Small intestine (tissue), 16 donors: ENCODE results near the gene WAPL. TPM values are rescaled to one million over a fixed set of nuclear protein-coding genes. Genes with fewer than 3 reads are reported as not detected.
"Not testable (repeated sequence)": the region's sequence is repeated elsewhere in the genome, so short reads cannot be mapped to it uniquely, and the experiment has no call there.

Experiments used
- DNase-seq, 2 donors: peaks; one replicate each; pipeline versions ENCODE4 v3.0.0 to v3.0.0-alpha.2; 2013
- FAIRE-seq: peaks from 2 replicates; lab custom pipeline; 2012; peaks lifted over from hg19 to GRCh38; lab: Jason Lieb, UNC
- H3K27ac ChIP-seq, 3 donors: one replicate each; pipeline ENCODE4 v1.5.1; 2013; ENCODE audit warnings: low read length in 2 of 3, mild to moderate bottlenecking in 2 of 3, control low read depth in 1 of 3, inconsistent platforms in 1 of 3, low read depth in 1 of 3, moderate library complexity in 1 of 3
- H3K27me3 ChIP-seq, 3 donors: one replicate each; pipeline ENCODE4 v1.6.1; 2013; ENCODE audit warnings: low read length in 3 of 3, inconsistent platforms in 1 of 3; ENCODE audit not compliant: control insufficient read depth in 3 of 3, insufficient read depth in 3 of 3
- H3K36me3 ChIP-seq, 3 donors: one replicate each; pipeline ENCODE4 v1.6.1; 2013; ENCODE audit warnings: low read length in 3 of 3, inconsistent platforms in 1 of 3, low read depth in 1 of 3, mild to moderate bottlenecking in 1 of 3, moderate library complexity in 1 of 3; ENCODE audit not compliant: control insufficient read depth in 3 of 3, insufficient read depth in 2 of 3
- H3K4me1 ChIP-seq, 3 donors: one replicate each; pipeline ENCODE4 v1.6.1; 2013; ENCODE audit warnings: low read length in 2 of 3, inconsistent platforms in 1 of 3, low read depth in 1 of 3, mild to moderate bottlenecking in 1 of 3, moderate library complexity in 1 of 3; ENCODE audit not compliant: control insufficient read depth in 3 of 3, insufficient read depth in 2 of 3
- H3K4me3 ChIP-seq, 3 donors: one replicate each; pipeline ENCODE4 v1.5.1; 2013; ENCODE audit warnings: low read length in 3 of 3, control low read depth in 1 of 3, inconsistent platforms in 1 of 3, low read depth in 1 of 3, mild to moderate bottlenecking in 1 of 3, moderate library complexity in 1 of 3
- H3K9me3 ChIP-seq, 2 donors: one replicate each; pipeline ENCODE4 v1.6.1; 2013; ENCODE audit warnings: low read depth in 1 of 2, low read length in 1 of 2; ENCODE audit not compliant: control insufficient read depth in 2 of 2, insufficient read depth in 1 of 2
- WGBS, 3 donors: extraction: QIAGEN DNeasy Blood & Tissue Kit; methylation state at CpG; one replicate each; pipeline ENCODE4 v1.1.7; 2013; 5-methylcytosine and 5-hydroxymethylcytosine counted together
- long read RNA-seq, 10 donors: transcript quantifications; one replicate each; lab custom pipeline, GENCODE V29; 2026
- polyA plus RNA-seq, 4 donors: library from polyadenylated mRNA; stranded (reverse) in 3 of 4; unstranded in 1 of 4; fragments of 200-250 nt in 3 of 4; fragments of 120-200 nt in 1 of 4; gene quantifications; one replicate each; pipeline versions ENCODE4 v1.2.1 to v1.2.3, GENCODE V29; 2013
- donor health status: healthy with polysubstance abuse.
- donor health status: control.
- donor health status: control.
- donor health status: Bipolar disorder and iron deficiency.
- donor health status: healthy.

The WAPL gene
- 10 to 100 TPM; 15.7 to 35.5 (median 18.4) TPM for polyA plus RNA-seq
- long read RNA-seq, donor 1, partial matches to known transcripts, result 11 of 11 reads
- long read RNA-seq, donor 1, other reads (novel, unspliced or antisense), result 0 of 11 reads
- long read RNA-seq, donor 2, partial matches to known transcripts, result 0 of 1 reads
- long read RNA-seq, donor 2, other reads (novel, unspliced or antisense), result 0 of 1 reads
- long read RNA-seq, donor 3, result 0 reads
- long read RNA-seq, donor 4, result 0 reads
- long read RNA-seq, donor 5, result 0 reads
- long read RNA-seq, donor 6, full-length matches to known transcripts, result 1 of 6 reads
- long read RNA-seq, donor 6, partial matches to known transcripts, result 5 of 6 reads
- long read RNA-seq, donor 6, other reads (novel, unspliced or antisense), result 0 of 6 reads
- long read RNA-seq, donor 7, result 0 reads
- long read RNA-seq, donor 8, result 0 reads
- long read RNA-seq, donor 9, result 0 reads
- long read RNA-seq, donor 10, partial matches to known transcripts, result 8 of 8 reads
- long read RNA-seq, donor 10, other reads (novel, unspliced or antisense), result 0 of 8 reads

DNA sequence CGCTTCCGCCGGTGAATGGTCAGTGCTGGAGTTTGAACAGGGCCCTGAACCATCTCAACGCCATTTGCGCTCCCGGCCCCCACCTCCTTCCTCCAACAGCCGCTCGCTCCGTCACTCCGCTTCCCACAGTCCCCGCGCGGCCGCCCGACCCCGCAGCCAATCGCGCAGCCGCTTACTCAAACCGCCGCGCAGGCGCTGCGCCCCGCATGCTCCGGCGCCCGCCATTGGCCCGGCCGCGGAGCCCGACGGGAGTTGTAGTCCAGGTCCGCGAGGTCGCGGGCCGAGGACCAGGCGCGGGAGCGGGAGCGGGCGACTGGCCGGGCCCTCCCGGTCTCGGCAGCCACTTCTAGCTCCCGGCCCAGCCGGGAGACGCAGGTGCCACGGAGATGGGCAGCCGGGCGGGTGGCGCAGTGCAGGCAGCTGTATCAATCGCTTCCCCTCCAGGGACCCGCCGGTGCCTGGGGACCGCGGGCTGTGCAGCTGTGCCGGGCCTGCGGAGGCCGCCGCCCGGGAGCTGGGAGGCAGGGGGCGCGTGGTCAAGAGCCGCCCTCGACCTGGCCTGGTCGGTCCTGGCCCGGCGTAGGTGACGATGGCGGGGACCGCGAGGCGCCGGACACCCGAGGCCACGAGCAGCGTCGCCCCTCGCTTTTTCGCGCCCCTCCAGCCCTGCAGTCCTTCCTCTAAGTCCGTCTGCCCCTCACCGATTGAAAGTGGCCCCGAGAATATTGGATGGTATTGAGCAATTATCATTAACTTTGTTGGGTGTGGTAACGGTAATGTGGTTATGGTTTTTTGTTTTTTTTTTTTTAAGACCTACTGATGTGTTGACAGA is at the start of gene WAPL:
Gene WAPL (minus strand): TSS at position 115 of the 832 bp plus-strand sequence. CDS start 3,723 bp downstream, outside the sequence.
- no peak for FAIRE-seq
- H3K4me1 ChIP-seq, result peaks cover 0 to 15% (median 2%) of the 10 kb centered on the region in 3 donors
- no peaks in the 10 kb centered on the region for H3K27me3 ChIP-seq
- peak within 1 kb of the TSS; percentile 91 to 98 (median 94) for H3K27ac ChIP-seq
- no peaks in the 10 kb centered on the region for H3K36me3 ChIP-seq
- peak within 1 kb of the TSS; percentile 66 to 99 (median 95) for H3K4me3 ChIP-seq
- no peaks in the 10 kb centered on the region for H3K9me3 ChIP-seq
- WGBS, 3 donors, result 0% methylated on average over 69 to 87 of the region's 87 CpGs
- DNase-seq, result peak; percentile 95 to 98

- Histone ChIP-seq H3K9me3 (peaks cover 0 to 14% of the 10 kb centered on the region in 2 donors), H3K36me3 (no peaks in the 10 kb centered on the region), H3K4me1 (peaks cover 0 to 5% (median 0%) of the 10 kb centered on the region in 3 donors), H3K27ac (no peak overlapping the region), H3K27me3 (no peaks in the 10 kb centered on the region), H3K4me3 (no peak overlapping the region)
- no peak for FAIRE-seq
- no peak for DNase-seq
These were observed 47.7 kb upstream of the WAPL start for GRCh38 chr10:86569335-86569734.

DNA sequence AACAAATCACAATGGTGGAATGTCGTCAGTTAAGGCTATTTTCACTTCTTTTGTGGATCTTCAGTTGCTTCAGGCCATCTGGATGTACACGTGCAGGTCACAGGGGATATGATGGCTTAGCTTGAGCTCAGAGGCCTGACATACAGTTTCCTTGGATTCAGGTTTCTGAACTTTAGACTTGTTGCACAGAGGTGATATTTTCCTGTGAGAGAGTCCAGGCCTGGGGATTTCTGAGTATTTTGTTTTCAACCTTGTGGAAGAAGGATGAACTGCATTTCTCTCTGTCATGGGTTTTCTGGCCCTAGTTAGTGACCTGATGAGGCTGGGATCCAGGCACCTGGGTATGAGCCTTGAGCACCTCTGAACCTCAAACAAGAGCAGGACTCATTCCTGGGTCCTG is 44.9 kb upstream of the WAPL start:
- not testable (repeated sequence) for H3K36me3 ChIP-seq, H3K27me3 ChIP-seq, H3K4me3 ChIP-seq, FAIRE-seq, H3K4me1 ChIP-seq
- Histone ChIP-seq H3K9me3 (peaks cover 0 to 11% of the 10 kb centered on the region in 2 donors), H3K27ac (peak overlapping the region in 1 of 3 donors; percentile 44)
- 25 to 61% (median 44%) methylated on average over 2 of the region's 2 CpGs for WGBS, 3 donors
- peak; percentile 18 to 59 for DNase-seq

GRCh38 chr10:86563338-86563737 is 41.7 kb upstream of the WAPL start:
- not testable (repeated sequence) for H3K36me3 ChIP-seq, H3K27me3 ChIP-seq, H3K4me3 ChIP-seq, H3K27ac ChIP-seq, FAIRE-seq, DNase-seq
- Histone ChIP-seq H3K9me3 (peaks cover 0 to 12% of the 10 kb centered on the region in 2 donors), H3K4me1 (peaks cover 0 to 12% (median 0%) of the 10 kb centered on the region in 3 donors)
- WGBS, 3 donors, result 71 to 77% (median 72%) methylated on average over 6 of the region's 6 CpGs

DNA sequence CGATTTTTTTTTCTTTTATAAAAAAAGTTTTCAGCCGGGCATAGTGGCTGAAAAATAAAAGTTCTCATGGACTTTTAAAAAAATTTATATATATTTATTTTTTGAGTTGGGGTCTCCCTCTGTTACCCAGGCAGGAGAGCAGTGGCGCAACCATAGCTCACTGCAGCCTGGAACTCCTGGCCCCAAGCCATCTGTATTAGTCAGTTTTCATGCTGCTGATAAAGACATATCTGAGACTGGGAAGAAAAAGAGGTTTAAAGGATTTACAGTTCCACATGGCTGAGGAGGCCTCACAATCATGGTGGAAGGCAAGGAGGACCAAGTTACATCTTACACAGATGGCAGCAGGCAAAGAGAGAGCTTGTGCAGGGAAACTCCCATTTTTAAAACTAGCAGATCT is 37.1 kb upstream of the WAPL start:
- not testable (repeated sequence) for FAIRE-seq, H3K27ac ChIP-seq, H3K27me3 ChIP-seq, H3K9me3 ChIP-seq, H3K4me1 ChIP-seq, H3K36me3 ChIP-seq, H3K4me3 ChIP-seq
- WGBS, 3 donors, result 80 to 90% (median 89%) methylated on average over 3 of the region's 3 CpGs
- peak in 1 of 2 donors; percentile 27 for DNase-seq

DNA sequence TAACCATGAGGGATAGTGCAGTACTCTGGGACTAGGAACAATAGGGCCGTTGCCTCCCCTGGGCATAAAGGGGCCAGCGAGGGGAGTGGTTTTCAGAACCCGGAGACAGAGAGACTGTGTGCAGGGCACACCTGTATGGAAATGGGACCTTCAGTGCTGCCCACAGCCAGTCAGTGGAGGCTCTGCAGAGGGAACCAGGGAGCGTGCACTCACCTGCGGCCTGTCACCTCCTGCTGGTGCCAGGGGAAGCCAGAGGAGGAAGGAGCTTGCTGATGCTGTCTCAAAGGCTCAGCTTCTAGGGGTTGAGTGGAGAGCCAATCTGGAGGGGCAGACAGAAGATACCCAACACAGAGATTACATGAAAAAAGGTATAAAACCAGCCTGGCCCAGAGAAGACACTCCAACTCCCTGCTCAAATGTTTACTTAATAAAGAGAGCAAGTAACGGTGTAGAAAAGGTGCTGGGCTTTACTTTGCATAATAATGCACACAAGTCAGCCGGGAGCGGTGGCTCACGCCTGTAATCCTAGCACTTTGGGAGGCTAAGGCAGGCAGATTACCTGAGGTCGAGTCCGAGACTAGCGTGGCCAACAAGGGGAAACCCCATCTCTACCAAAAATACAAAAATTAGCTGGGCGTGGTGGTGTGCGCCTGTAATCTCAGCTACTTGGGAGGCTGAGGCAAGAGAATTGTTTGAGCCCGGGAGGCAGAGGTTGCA is 35.5 kb upstream of the WAPL start:
- H3K4me3 ChIP-seq, result no peak overlapping the region
- no peaks in the 10 kb centered on the region for H3K27me3 ChIP-seq
- no peak for FAIRE-seq
- WGBS, 3 donors, result 69 to 77% (median 71%) methylated on average over 15 of the region's 15 CpGs
- H3K27ac ChIP-seq, result no peak overlapping the region
- DNase-seq, result peak in 1 of 2 donors; percentile 27
- H3K4me1 ChIP-seq, result peaks cover 0 to 6% (median 0%) of the 10 kb centered on the region in 3 donors
- H3K9me3 ChIP-seq, result peaks cover 0 to 9% of the 10 kb centered on the region in 2 donors
- no peaks in the 10 kb centered on the region for H3K36me3 ChIP-seq

- H3K9me3 ChIP-seq, result peaks cover 0 to 9% of the 10 kb centered on the region in 2 donors
- no peaks in the 10 kb centered on the region for H3K27me3 ChIP-seq
- DNase-seq, result no peak
- no peak overlapping the region for H3K27ac ChIP-seq
- no peak overlapping the region for H3K4me3 ChIP-seq
- WGBS, 3 donors, result 25 to 61% (median 30%) methylated on average over 3 of the region's 3 CpGs
- no peaks in the 10 kb centered on the region for H3K36me3 ChIP-seq
- FAIRE-seq, result no peak
- peaks cover 0 to 6% (median 0%) of the 10 kb centered on the region in 3 donors for H3K4me1 ChIP-seq
These were observed 34.9 kb upstream of the WAPL start for GRCh38 chr10:86556532-86556931.

DNA sequence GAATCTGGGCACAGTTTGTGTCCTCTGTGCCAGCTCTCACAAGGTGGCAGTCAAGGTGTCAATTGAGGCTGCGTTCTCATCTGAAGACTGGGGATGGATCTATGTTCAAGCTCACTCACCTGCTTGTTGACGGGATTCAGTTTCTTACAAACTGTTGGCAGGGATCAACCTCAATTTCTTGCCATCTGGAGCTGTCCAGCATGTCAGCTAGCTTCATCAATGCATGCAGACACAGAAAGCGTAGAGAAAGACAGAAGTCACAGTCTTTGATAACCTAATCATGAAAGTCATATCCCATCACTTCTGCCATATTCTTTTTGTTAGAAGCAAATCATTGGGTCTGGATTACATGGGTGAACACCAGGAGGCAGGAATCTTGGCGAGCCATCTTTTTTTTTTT is 32.0 kb upstream of the WAPL start:
- no peak overlapping the region for H3K4me3 ChIP-seq
- WGBS, 3 donors, result 82 to 94% (median 94%) methylated on average over 4 of the region's 4 CpGs
- DNase-seq, result no peak
- no peaks in the 10 kb centered on the region for H3K4me1 ChIP-seq
- no peaks in the 10 kb centered on the region for H3K36me3 ChIP-seq
- no peak for FAIRE-seq
- H3K9me3 ChIP-seq, result peaks cover 0 to 5% of the 10 kb centered on the region in 2 donors
- no peak overlapping the region for H3K27ac ChIP-seq
- H3K27me3 ChIP-seq, result peaks cover 0 to 3% (median 0%) of the 10 kb centered on the region in 3 donors
